T-helper 1 cell treated with Interleukin-12 subunit alpha and Interleukin-12 subunit beta and Interleukin-4 antibody, amounts not matched to agents 30 ng/mL and 1 ng/mL, for 36 hours (primary cell): ENCODE measurements around the gene CDH4. TPM values are rescaled to one million over a fixed set of nuclear protein-coding genes. Genes with fewer than 3 reads are reported as not detected.

Experiments used
- intact Hi-C: fragments of 100-400 bp; cut with micrococcal nuclease; formaldehyde crosslinking; loops from one replicate; pipeline ENCODE4 v1.15.1; 2024
- total RNA-seq: library from RNA; stranded (reverse); gene quantifications from 2 replicates; pipeline ENCODE4 v1.2.3, GENCODE V29; 2022

The CDH4 gene
- total RNA-seq, 1 donor from 2014 or later: not detected

DNA sequence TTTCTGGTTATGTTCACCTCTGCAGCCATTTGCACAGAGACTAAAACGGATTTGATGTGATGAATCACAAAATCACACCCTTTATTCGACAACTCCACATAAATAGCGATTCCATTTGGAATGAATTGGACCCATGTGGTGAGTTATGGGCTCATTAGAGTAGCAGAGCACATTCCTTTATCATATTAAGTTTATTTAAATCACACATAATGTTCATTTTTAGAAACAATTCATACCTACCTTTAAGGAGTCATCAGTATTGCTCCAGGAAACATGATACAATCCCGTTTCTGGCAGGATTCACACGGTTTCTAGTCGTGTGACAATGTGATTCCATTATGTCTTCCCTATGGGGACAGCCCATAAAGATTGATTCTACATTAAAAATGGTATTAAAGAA lies 303.5 kb downstream of the CDH4 start:
- intact Hi-C loops: no loop called here

DNA sequence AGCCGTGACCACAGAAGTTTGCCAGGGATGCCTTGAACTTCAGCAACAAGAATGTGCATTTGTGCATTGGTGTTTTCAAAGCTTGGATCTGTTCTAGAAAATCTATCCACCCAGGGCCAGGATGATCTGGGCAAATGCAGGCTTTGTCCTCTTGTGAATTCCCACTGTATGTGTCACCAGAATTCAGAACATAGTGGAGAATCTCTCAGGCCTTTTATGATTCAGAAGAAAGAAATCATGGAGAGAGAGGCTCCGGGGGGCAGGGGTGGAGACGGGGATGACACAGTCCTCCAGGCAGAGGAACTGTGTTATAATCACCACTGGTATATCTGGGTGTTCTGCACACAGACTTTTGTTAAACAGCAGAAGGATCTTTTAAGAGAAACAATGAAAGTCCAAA lies 304.1 kb downstream of the CDH4 start:
- intact Hi-C loops: no loop called here

DNA sequence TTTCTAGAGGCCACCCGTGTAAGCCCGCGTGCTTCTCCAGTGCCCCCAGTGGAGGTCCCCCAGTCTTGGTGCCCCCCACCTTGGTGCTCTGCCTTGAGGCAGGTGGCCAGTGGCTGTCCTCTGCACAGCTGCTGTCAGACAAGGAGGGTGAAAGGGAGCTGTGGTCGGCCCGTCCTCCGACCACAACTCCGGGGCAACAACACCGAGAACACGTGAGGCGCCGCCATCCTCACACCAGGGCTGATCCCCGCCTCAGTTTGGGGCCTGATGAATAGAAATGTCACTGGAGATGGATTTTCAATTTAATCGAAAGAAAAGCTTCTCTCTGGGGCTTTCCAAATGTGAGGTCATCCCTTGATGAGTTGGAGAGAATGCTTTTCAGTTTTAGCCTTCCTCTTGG lies 304.6 kb downstream of the CDH4 start:
- intact Hi-C loops: no loop called here

GRCh38 chr20:61557621-61558020 lies 305.6 kb downstream of the CDH4 start:
- intact Hi-C loops: no loop called here

DNA sequence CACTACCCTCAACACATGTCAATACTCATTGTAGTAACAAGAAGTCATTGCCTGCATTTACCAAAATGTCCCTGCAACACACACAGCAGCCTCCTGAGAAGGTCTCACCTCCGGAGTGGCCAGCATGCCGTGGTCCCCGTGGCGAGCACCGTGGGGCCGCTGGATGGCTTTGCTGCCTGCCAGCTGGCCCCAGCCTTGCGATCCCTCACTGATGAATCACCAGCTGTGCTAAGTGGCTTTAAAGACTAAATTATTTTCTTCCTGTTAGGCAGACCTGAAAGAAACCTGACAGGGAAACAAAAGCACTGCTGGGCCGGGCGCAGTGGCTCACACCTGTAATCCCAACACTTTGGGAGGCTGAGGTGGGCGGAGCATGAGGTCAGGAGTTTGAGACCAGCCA lies 306.7 kb downstream of the CDH4 start:
- intact Hi-C loops: no loop called here

DNA sequence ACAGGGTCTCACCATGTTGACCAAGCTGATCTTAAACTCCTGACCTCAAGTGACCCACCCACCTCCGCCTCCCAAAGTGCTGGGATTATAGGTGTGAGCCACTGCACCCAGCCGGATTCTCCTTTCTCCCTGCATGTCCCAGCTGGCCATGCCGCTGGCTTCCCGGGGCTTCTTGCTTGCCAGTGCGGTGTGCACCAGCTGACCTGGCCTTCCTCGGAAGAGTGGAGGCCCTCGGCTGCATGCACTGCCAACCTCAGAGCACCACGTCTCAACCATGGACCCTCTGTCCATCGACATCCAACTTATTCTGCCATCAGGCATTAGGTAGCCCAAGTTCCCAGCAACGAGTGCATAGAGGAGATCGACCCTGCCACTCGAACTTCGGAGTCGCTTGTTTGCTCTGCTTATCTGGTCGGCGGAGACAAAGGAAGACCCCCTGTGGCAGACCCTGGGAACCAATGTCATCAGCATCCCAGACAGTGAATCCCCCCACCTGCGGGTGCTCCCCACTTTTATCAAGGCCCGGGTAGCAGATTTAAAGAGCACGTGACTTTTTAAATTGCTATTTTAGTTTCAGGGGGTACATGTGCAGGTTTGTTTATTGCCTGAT lies 307.8 kb downstream of the CDH4 start:
- intact Hi-C loops: no loop called here

- intact Hi-C loops: no loop called here
Measured at GRCh38 chr20:61560361-61560853, 308.3 kb downstream of the CDH4 start.

DNA sequence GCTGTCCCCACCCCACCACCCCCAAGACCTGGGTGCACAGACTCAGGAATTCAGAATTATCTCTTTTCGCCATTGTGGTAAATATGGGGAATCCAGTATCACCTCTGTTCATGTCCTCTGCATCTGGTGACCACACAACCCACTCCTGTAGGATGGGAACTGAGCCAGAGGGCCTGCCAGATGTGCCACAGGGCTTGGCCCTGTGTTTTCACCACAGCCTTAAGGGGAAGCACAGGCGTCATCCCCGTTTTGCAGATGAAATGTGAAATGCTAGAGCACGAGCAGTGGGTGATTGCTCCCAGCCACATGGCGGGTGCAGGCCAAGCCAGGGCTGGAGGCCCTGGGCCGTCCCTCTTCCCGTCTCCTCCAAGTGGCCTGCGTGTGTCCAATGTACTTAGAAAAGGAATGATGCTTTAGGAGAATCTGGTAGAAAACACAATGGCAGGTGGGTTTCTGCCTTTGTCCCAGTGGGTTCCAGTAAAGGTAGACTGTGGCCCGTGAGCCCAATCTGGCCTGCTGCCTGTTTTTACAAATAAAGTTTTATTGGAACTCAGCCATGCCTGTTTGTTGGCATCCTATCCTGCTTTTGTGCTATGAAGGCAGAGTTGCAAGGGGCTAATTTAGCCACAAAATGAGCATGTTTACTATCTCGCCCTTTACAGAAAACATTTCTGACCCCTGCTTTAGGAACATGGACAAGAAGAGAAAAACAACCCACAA lies 309.2 kb downstream of the CDH4 start:
- intact Hi-C loops: no loop called here

GRCh38 chr20:61562491-61562890 lies 310.4 kb downstream of the CDH4 start:
- intact Hi-C loops: no loop called here

GRCh38 chr20:61562897-61563504 lies 310.9 kb downstream of the CDH4 start:
- intact Hi-C loops: no loop called here

DNA sequence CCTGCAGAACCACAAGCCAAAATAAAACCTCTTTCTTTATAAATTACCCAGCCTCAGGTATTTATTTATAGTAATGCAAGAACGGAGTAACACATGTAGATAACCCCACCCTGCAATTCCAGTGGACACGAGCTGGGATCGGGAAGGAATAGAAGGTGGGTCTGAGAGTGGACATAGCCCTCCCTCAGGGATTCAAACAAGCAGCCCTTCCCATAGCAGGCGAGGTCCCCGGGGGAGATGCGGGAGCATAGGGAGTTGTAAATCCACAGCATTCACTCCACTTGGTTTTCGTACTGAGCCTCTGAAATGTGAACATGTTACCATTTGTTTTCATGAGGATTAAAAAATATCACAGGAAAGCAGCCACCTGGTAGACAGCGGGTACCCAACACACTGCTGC lies 312.6 kb downstream of the CDH4 start:
- intact Hi-C loops: no loop called here

- intact Hi-C loops: no loop called here
Measured at GRCh38 chr20:61565791-61566190, 313.7 kb downstream of the CDH4 start.

GRCh38 chr20:61566691-61567090 lies 314.6 kb downstream of the CDH4 start:
- intact Hi-C loops: no loop called here

DNA sequence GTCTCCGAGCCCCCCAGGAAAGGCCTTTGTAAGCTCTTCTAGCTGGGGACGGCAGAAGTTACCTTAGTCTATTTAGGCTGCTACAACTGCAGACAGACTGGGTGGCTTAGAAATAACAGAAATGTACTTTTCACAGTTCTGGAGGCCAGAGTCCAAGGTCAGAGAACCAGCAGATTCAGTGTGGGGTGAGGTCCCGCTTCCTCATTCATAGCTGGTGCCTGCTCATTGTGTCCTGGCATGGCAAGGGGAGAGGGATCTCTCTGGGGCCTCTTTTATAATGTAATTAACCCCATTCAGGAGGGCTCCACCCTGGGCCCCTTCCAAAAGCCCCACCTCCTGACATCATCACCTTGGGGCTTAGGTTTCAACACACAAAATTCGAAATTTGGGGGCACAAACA lies 315.1 kb downstream of the CDH4 start:
- intact Hi-C loops: no loop called here

- intact Hi-C loops: no loop called here
Measured at GRCh38 chr20:61569825-61570224, 317.8 kb downstream of the CDH4 start.

DNA sequence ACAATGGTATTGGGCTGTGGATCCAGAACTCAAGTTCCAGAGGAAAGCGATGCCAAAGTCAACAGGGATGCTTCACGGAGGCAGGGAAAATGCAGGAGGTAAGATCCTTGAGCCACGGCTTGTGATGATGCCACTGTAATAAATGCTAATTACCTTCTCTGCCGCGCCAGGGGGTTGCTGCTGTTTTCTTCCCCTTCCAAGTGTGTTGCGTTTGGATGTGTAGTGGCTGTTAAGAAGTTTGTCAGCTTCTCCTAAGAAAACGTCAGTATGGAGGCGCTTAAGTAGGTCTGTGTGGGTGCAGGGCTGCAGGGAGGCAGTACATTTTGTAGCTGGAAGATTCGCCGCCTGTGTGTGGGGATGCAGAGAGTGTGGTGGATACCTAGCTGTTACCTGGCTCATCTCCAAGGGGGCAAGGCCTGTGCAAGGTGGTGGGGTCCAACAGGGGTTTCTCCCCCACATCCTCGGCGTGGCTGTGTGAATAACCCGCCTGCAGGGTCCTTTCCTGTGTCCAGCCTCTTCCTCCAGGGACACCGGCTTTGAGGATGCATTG lies 318.7 kb downstream of the CDH4 start:
- intact Hi-C loops: no loop called here

DNA sequence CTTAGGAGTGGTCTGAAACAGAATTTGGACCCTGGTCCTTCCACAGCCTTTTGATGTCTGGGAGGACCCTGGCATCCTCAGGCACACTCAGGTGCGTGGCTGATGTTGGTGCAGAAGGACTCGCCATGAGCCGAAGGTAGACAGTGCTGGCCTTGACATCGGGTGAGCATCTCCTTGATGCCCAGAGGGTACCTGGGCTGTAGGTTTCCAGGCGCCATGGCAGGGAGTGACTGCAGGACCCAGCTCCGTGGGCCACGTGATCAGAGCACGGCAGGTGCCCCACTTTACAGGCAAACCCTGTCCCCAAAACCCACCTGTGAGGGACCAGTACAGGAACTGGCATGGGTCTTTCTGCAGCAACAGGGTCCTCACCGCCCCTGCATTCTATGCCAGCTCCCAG lies 319.2 kb downstream of the CDH4 start:
- intact Hi-C loops: no loop called here

GRCh38 chr20:61571916-61572711 lies 320.1 kb downstream of the CDH4 start:
- intact Hi-C loops: no loop called here

DNA sequence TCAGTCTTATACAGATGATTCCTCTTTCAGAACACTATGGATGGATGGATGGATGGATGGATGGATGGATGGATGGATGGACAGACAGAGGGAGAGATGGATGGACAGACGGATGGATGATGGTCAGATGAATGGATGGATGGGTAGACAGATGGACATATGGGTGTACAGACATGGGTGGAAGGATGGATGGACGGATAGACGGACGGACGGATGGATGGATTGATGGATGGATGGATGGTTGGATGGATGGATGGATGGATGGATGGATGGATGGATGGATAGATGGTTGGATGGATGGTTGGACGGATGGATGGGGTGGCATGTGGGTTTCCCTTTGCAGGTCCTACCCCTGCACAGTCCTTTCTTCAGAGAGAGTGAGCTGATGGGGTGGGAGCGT lies 320.7 kb downstream of the CDH4 start:
- intact Hi-C loops: no loop called here

DNA sequence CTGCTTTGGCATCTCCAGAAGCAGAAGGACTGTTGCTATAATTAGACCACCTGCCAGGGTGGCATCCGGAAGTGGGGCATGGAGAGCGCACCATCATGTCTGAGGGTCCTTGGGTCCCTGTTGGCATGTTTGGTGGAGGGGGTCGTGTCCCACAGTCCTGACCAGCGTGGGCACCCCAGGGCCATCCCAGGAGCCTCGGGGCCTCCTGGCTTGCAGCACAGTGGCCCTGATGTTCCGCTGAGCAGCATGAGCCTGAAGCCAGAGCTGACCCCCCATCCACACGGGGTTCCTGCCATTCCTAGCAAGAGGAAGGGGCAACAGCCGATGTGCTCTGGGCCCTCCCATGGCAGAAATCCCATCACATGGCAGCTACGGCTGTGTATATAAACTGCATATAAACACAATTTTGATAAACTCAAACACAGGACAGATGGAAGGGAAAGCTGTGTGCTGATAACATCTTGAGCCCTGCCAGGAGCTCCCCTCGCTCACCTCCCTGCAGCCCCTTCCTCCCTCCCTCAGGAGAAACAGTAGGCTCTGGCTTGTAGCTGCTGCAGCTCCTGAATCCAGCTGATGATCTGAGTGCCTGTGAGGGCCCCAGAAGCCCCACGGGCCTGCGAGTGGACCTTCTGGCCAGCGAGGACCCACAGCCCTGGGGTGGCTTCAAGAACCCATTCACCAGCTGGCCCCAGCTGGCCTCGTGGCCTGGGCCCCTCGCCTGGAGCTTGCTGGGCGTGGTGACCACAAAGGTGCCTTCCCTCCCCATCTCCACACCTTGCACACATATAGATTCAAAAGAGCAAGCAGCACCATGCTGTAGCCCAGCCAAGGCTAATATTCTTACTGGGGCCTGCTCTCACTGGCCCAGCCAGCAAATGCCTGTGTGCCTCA lies 321.6 kb downstream of the CDH4 start:
- intact Hi-C loops: no loop called here
